GM19467 (cell line): Measurements from ENCODE around the gene CTNNBIP1.

Experiments
- ATAC-seq: cut with Tn5 transposase; IDR thresholded peaks from one replicate; pipeline ENCODE4 v1.9.1; 2021; ENCODE audit warnings: mild to moderate bottlenecking, moderate library complexity; ENCODE audit not compliant: unreplicated experiment

CTNNBIP1 gene

DNA sequence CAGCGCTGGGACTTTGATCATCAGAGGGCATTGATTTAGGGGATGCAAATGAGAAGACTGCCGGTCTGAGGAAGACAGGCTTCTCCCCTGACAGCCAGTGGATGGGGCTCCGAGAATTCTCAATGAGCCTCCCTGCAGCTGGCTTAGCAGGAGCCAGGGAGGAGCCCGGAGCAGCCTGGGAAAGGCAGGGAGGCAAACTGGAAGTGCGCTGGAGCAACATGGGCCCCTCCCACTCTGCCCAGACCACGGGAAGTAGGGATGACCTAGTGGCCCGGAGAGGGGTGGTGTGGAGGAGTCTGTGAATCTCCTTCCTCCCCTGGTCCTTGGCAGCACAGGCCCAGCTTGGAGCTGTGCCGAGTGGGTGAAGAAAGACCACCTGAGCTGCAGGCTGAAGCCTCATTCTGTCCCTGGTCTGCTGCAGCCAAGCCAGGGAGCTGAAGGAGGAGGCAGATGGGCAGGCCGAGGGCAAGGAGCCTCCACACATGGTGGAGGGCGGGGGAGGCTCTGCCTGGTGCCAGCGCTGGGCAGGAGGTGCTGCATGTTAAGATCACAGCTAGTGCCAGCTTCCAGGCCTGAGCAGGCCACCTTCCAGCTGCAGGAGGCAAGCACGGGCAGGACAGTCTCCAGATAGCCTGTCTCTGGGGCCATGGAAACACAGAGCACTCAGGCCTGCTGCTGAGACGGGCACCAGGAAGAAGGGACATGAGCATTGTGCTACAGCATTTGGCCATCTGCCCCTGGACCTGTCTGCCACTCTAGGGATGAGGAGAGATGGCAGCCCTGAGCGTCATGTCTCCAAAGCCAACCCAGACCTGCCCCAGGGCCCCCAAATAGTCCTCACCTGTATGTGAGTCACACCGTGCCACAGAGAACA lies 74.1 kb downstream of the CTNNBIP1 start:
- ATAC-seq: no peak

GRCh38 chr1:9835404-9835757 lies 74.7 kb downstream of the CTNNBIP1 start:
- ATAC-seq: no peak

DNA sequence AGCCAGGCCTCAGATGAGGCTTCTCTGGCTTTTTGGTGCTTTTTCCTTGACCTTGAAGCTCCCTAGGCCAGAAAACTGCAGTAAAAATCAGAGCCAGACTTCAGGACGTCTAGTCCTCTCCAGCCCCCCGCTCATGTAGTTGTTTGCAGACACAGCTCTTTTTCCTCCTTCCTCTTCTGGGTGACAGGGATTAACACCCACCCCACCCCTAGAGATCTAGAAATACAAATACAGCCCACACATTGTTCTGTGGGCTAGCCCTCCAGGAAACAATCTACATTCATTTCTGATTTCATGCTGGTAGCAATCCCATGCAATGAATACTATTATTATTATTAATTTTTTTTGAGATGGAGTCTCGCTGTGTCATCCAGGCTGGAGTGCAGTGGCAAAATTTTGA lies 76.4 kb downstream of the CTNNBIP1 start:
- ATAC-seq: no peak

DNA sequence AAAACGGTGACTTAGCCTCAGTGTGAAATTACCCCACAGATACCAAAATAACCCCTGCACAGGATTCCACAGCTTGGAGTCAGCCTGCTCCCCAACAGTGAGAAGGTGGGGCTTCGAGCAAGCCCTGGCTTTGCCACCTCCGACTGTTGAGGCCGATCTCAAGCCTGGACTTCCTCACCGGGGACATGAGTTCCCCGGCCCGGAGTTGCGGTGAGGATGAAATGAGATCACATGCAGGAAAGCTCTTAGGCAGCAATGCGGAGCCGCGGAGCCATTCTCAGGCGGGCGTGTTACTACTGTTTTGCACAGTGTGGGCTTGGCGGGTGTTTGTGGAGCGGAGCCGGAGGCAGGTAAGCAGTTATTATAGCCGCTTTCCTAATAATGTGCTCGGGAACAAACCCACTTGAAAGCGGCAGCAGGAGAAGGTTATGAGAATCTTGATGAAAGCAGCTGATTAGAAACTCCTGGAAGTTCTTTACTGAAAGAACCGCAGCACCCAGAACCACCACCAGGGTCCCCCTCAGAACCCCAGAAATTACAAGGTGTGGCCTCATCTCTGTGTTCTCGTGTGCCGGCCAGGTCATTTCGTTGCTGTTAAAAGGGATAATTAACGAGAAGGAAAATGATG lies 82.4 kb downstream of the CTNNBIP1 start:
- ATAC-seq: no peak

- ATAC-seq: no peak
Observed at GRCh38 chr1:9826616-9827015, 83.5 kb downstream of the CTNNBIP1 start.

- ATAC-seq: no peak
Observed at GRCh38 chr1:9826087-9826486, 84.0 kb downstream of the CTNNBIP1 start.

- ATAC-seq: no peak
Observed at GRCh38 chr1:9825093-9826074, 84.7 kb downstream of the CTNNBIP1 start.

GRCh38 chr1:9824702-9825089 lies 85.4 kb downstream of the CTNNBIP1 start:
- ATAC-seq: no peak

DNA sequence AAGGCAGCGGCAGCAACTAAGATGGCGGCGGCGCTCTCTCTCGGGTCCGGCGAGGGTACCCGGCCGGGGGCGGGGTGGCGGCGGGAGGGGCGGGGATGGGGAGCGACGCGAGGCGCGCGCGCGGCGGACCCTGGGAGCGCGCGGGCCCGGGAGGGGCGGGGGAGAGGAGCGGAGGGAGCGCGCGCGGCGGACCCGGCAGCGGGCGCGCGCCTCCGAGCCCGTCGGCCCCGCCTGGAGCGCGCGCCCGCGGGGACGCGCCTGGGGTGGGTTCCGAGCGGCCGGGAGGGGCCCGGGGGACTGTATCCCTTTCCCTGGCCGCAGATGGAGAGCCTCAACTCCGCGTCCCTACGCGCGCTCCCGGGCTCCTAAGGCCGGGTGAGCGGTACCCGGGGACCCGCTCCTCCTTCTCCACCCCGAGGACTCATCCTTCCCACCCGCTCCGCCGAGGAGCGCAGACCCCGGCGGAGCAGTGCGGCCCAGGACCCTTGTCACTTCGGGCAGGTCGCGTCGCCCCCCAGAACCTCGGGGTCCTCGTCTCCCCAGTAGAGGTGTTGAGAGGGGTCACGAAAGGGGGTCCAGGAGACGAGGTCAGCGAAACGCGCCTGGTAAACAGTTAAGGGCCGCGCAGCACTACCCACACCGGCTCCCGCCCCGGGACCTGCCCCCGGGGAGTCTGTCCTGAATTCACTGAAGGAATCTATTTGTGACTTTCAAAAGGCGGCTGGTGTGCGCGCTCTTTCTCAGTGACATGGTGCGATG lies 85.9 kb downstream of the CTNNBIP1 start, which contains the start of gene CLSTN1:
Gene CLSTN1 (minus strand): TSS at position 23 of the 759 bp plus-strand sequence. CDS start 232 bp downstream, outside the sequence.
- peak; percentile 52 for ATAC-seq

GRCh38 chr1:9823693-9823942 lies 86.5 kb downstream of the CTNNBIP1 start:
- no peak for ATAC-seq

- no peak for ATAC-seq
Observed at GRCh38 chr1:9822897-9823692, 87.0 kb downstream of the CTNNBIP1 start.

DNA sequence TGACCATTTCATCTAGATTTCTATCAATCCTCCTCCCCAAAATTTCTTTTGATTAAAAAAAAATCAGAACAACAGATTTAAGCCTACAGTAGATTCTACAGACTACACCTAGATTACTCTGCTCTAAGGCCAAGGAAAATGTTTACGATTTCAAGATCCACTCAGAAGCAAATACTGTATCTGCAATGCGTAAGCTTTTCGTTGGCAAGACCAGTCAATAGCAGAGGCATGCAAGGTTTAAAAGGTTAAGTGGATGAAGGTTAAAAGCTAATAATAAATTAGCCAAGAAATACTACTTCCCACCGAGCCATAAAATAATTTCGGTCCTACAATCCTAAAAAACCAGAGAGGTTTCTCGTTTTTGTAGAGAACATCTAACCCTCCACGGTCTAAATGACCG lies 87.6 kb downstream of the CTNNBIP1 start:
- ATAC-seq: no peak

GRCh38 chr1:9821710-9822109 lies 88.4 kb downstream of the CTNNBIP1 start:
- no peak for ATAC-seq

GRCh38 chr1:9820521-9820920 lies 89.5 kb downstream of the CTNNBIP1 start:
- no peak for ATAC-seq

- no peak for ATAC-seq
Observed at GRCh38 chr1:9817734-9818133, 92.3 kb downstream of the CTNNBIP1 start.

DNA sequence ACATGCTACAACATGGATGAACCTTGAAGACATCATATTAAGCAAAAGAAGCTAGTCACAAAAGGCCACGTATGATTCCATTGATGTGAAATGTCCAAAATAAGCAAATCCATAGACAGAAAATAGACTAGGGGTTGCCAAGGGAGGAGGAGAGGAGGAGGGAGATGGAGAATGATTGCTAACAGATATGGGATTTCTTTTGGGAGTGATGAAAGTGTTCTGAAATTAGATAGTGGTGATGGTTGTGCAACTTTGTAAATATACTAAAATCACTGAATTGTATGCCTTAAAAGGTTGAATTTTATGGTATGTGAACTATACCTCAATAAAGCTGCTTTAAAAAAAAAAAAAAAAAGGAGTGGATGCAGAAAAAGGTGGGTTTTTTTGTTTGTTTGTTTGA lies 93.9 kb downstream of the CTNNBIP1 start:
- no peak for ATAC-seq

GRCh38 chr1:9815150-9815549 lies 94.9 kb downstream of the CTNNBIP1 start:
- ATAC-seq: no peak

- ATAC-seq: no peak
Observed at GRCh38 chr1:9814619-9815018, 95.5 kb downstream of the CTNNBIP1 start.

GRCh38 chr1:9811239-9811966 lies 98.7 kb downstream of the CTNNBIP1 start:
- ATAC-seq: no peak
